K562 (cell line): ENCODE results near the gene FGFRL1. TPM values are rescaled to one million over a fixed set of nuclear protein-coding genes. Genes with fewer than 3 reads are reported as not detected.

Experiments
- ATAC-seq: fragments of 200-7000 bp; cut with Tn5 transposase; 3 replicates; pipeline ENCODE4 v1.9.1; 2020; ENCODE audit warnings: moderate library complexity
- BruUV-seq: library from RNA; stranded (reverse); fragments of 400-500 nt; replicated peaks from 2 replicates; lab custom pipeline; 2021; lab: Mats Ljungman, UMichigan
- CTCF ChIA-PET: fragments of 300-600 bp; formaldehyde crosslinking; extraction: SDS; loops from one replicate; lab custom pipeline; 2021; ENCODE audit warnings: low intra/inter-chr PET ratio; lab: Yijun Ruan, JAX
- POLR2A ChIA-PET: fragments of 300-600, 350-650 bp; sonication (Branson Sonifier 250); formaldehyde crosslinking; extraction: SDS; loops from one replicate; lab custom pipeline; 2021; ENCODE audit warnings: antibody characterized with exemption, inconsistent platforms; lab: Yijun Ruan, JAX
- DNase-seq, 4 experiments: peaks; one replicate each; pipeline versions ENCODE4 v3.0.0 to v3.0.0-alpha.2; 2011 to 2018; ENCODE audit warnings: low spot score in 3 of 4, mixed read lengths in 3 of 4; ENCODE audit errors: extremely low read depth in 1 of 4
- FAIRE-seq: peaks from 2 replicates; lab custom pipeline; 2011; peaks lifted over from hg19 to GRCh38; lab: Jason Lieb, UNC
- H2AFZ ChIP-seq: 2 replicates; pipeline ENCODE4 v1.6.0; 2011; ENCODE audit warnings: low read depth, low read length, control low read depth, inconsistent platforms
- H3K27ac ChIP-seq: fragments of 200-600 bp; 3 replicates; pipeline ENCODE4 v1.8.0; 2011; ENCODE audit warnings: low read depth, mild to moderate bottlenecking, control low read depth, inconsistent platforms, low read length, moderate library complexity, mixed read lengths; ENCODE audit errors: extremely low read depth
- H3K27me3 ChIP-seq, 2 experiments: fragments of 300-600 bp in 1 of 2; 2 replicates in 1 of 2; 3 replicates in 1 of 2; pipeline versions ENCODE4 v1.6.0 to v1.8.0; 2011; ENCODE audit warnings: inconsistent platforms in 2 of 2, low read length in 2 of 2, mild to moderate bottlenecking in 1 of 2, mixed read lengths in 1 of 2, moderate library complexity in 1 of 2; ENCODE audit not compliant: control insufficient read depth in 2 of 2, insufficient read depth in 2 of 2
- H3K36me3 ChIP-seq: fragments of 300-600 bp; 3 replicates; pipeline ENCODE4 v1.8.0; 2011; ENCODE audit warnings: mild to moderate bottlenecking, low read length, inconsistent platforms; ENCODE audit not compliant: control insufficient read depth, insufficient read depth
- H3K4me1 ChIP-seq, 2 experiments: fragments of 200-600 bp in 1 of 2; replicated peaks in 1 of 2; 2 replicates in 1 of 2; 3 replicates in 1 of 2; pipeline versions ENCODE4 v1.5.1 to v1.8.0; 2011; ENCODE audit warnings: inconsistent platforms in 2 of 2, low read length in 2 of 2, mild to moderate bottlenecking in 1 of 2, mixed read lengths in 1 of 2, moderate library complexity in 1 of 2; ENCODE audit not compliant: control insufficient read depth in 2 of 2, insufficient read depth in 2 of 2
- H3K4me2 ChIP-seq: 2 replicates; pipeline ENCODE4 v1.6.1; 2011; ENCODE audit warnings: low read length, control low read depth, inconsistent platforms, mixed read lengths; ENCODE audit not compliant: insufficient read depth
- H3K4me3 ChIP-seq: fragments of 200-600 bp; sonication (generic), shearing (Covaris generic); 2 replicates; pipeline ENCODE4 v1.5.1; 2016; ENCODE audit warnings: control low read depth, inconsistent platforms
- H3K79me2 ChIP-seq: fragments of 200-600 bp; 3 replicates; pipeline ENCODE4 v1.8.0; 2011; ENCODE audit warnings: low read length, inconsistent platforms; ENCODE audit not compliant: control insufficient read depth, insufficient read depth
- H3K9ac ChIP-seq, 2 experiments: 2 replicates each; pipeline versions ENCODE4 v1.6.0 to v1.6.1; 2011; ENCODE audit warnings: low read depth in 2 of 2, low read length in 2 of 2, control low read depth in 1 of 2, inconsistent platforms in 1 of 2, mild to moderate bottlenecking in 1 of 2, mixed read lengths in 1 of 2; ENCODE audit not compliant: insufficient read depth in 1 of 2
- H3K9me1 ChIP-seq: one replicate; pipeline ENCODE4 v1.6.0; 2011; ENCODE audit warnings: inconsistent platforms, mild to moderate bottlenecking, low read length, moderate library complexity; ENCODE audit not compliant: control insufficient read depth, insufficient read depth
- H3K9me3 ChIP-seq: replicated peaks from 2 replicates; pipeline ENCODE4 v1.5.1; 2011; ENCODE audit warnings: low read depth, low read length, inconsistent platforms; ENCODE audit not compliant: control insufficient read depth, insufficient read depth
- H4K20me1 ChIP-seq: replicated peaks from 2 replicates; pipeline ENCODE4 v1.6.1; 2011; ENCODE audit warnings: low read length, inconsistent platforms, mixed read lengths; ENCODE audit not compliant: control insufficient read depth, insufficient read depth
- CBFB ChIP-seq: sonication (generic); formaldehyde crosslinking; IDR thresholded peaks from 2 replicates; pipeline ENCODE4 v1.4.0; 2020; ENCODE audit warnings: mild to moderate bottlenecking, missing genetic modification reagents
- MGA ChIP-seq: fragments of 450-650 bp; IDR thresholded peaks from 2 replicates; pipeline ENCODE4 v1.6.1; 2016; ENCODE audit warnings: mild to moderate bottlenecking, moderate library complexity
- PATZ1 ChIP-seq: fragments of 250-450 bp; sonication (Bioruptor Pico); IDR thresholded peaks from 2 replicates; pipeline ENCODE4 v1.5.0; 2020; ENCODE audit warnings: mild to moderate bottlenecking, borderline replicate concordance
- SIX5 ChIP-seq, 2 experiments: IDR thresholded peaks; 2 replicates each; pipeline ENCODE4 v1.6.1; 2011; ENCODE audit warnings: low read length in 2 of 2, borderline replicate concordance in 1 of 2, low read depth in 1 of 2, mild to moderate bottlenecking in 1 of 2, moderate library complexity in 1 of 2; ENCODE audit not compliant: insufficient read depth in 1 of 2
- SLC30A9 ChIP-seq: fragments of 250-450 bp; sonication (Bioruptor Pico); IDR thresholded peaks from 2 replicates; pipeline ENCODE4 v1.8.0; 2022; ENCODE audit warnings: mild to moderate bottlenecking, moderate library complexity
- ZNF280A ChIP-seq: fragments of 450-650 bp; IDR thresholded peaks from 2 replicates; pipeline ENCODE4 v1.6.1; 2018; ENCODE audit warnings: mild to moderate bottlenecking, low read depth; ENCODE audit not compliant: partially characterized antibody
- WGBS: fragments of 100-300 bp; shearing (Covaris generic); methylation state at CpG from one replicate; pipeline ENCODE4 v1.1.6; 2016; ENCODE audit warnings: low coverage, mixed read lengths; ENCODE audit not compliant: insufficient coverage; ENCODE audit errors: missing lambda C conversion rate; 5-methylcytosine and 5-hydroxymethylcytosine counted together
- in situ Hi-C: fragments of 300-500 bp; cut with MboI; formaldehyde crosslinking; loops from 4 replicates; pipeline ENCODE4 v1.15.0; 2018; ENCODE audit warnings: inconsistent platforms, mixed read lengths
- intact Hi-C: fragments of 100-400 bp; cut with micrococcal nuclease; formaldehyde crosslinking; loops from 2 replicates; pipeline ENCODE4 v1.14.2; 2022
- polyA plus RNA-seq, 8 experiments: library from polyadenylated mRNA; depleted of rRNA in 4 of 8; stranded (reverse) in 5 of 8; unstranded in 3 of 8; fragments of >200 nt; fragmentation: Nextera tagmentation in 2 of 8; fragmentation: Illumina TruSeq in 1 of 8; extraction: Ambion mirVana in 2 of 8; extraction: Trizol in 1 of 8; gene quantifications; 2 replicates each; pipeline versions ENCODE4 v1.2.1 to v1.2.3, GENCODE V29; 2011 to 2014; ENCODE audit warnings: inconsistent platforms in 1 of 8, missing spikeins in 1 of 8
- total RNA-seq, 7 experiments: library from RNA; depleted of rRNA in 6 of 7; stranded (reverse); fragments of >200 nt in 6 of 7; fragmentation: Illumina TruSeq in 2 of 7; extraction: Trizol in 2 of 7; gene quantifications; 2 replicates each; pipeline versions ENCODE4 v1.2.1 to v1.2.3, GENCODE V29; 2011 to 2021; ENCODE audit warnings: low replicate concordance in 1 of 7

The FGFRL1 gene
- total and polyA plus RNA-seq, 9 of the 15 experiments (the other 6 are each of a cell fraction or from before 2014, with no cell fraction given): 0.34 to 49.9 (median 14.6) TPM

GRCh38 chr4:1019320-1019719 is 7.9 kb downstream of the FGFRL1 start:
- no peak for ATAC-seq
- H3K4me1 ChIP-seq: peaks cover 0 to 79% of the 10 kb centered on the region in 2 experiments; a peak in 2 of 5 replicates
- no peak overlapping the region for H2AFZ ChIP-seq
- no peak overlapping the region for H3K4me2 ChIP-seq
- H3K9me3 ChIP-seq: no peaks in the 10 kb centered on the region
- intact Hi-C loops: no loop called here
- no peak overlapping the region for H3K27ac ChIP-seq
- H3K79me2 ChIP-seq: peaks cover 4% of the 10 kb centered on the region; the same call in 1 of the 3 replicates
- POLR2A ChIA-PET: no interaction called here
- peaks cover 7% of the 10 kb centered on the region; the same call in 1 of the 2 replicates for H4K20me1 ChIP-seq
- DNase-seq: peak in 2 of 4 experiments; percentile 15 to 26
- no peak overlapping the region for H3K4me3 ChIP-seq
- BruUV-seq: no TSS peak
- H3K9me1 ChIP-seq: peaks cover 6% of the 10 kb centered on the region
- H3K27me3 ChIP-seq: no peaks in the 10 kb centered on the region
- H3K9ac ChIP-seq: peak overlapping the region in 1 of 2 experiments; percentile 74; a peak in 2 of 4 replicates
- CTCF ChIA-PET: no interaction called here
- no peak for FAIRE-seq
- 70% methylated on average over 8 of the region's 9 CpGs for WGBS
- peaks cover 11% of the 10 kb centered on the region; the same call in 2 of the 3 replicates for H3K36me3 ChIP-seq
- in situ Hi-C loops: no loop called here
- TF ChIP-seq MGA (no peak), CBFB (no peak), ZNF280A (no peak), PATZ1 (CRISPR knock-in tag) (no peak), SIX5 (IDR thresholded peaks at IDR 0.05; ENCODE audit: borderline replicate concordance in 1 of 2, insufficient read depth in 1 of 2, low read depth in 1 of 2, low read length in 2 of 2) (no peak), SLC30A9 (CRISPR knock-in tag) (no peak)
